K562 treated with DMSO at 1 percent for 12 hours (cell line): ENCODE results near the gene TRIM56. TPM values are rescaled to one million over a fixed set of nuclear protein-coding genes. Genes with fewer than 3 reads are reported as not detected.

Experiments
- total RNA-seq: library from RNA; unstranded; fragments of 300-600 nt; gene quantifications from 2 replicates; pipeline ENCODE4 v1.2.3, GENCODE V29; 2022; ENCODE audit not compliant: insufficient read depth

TRIM56 gene, protein sequence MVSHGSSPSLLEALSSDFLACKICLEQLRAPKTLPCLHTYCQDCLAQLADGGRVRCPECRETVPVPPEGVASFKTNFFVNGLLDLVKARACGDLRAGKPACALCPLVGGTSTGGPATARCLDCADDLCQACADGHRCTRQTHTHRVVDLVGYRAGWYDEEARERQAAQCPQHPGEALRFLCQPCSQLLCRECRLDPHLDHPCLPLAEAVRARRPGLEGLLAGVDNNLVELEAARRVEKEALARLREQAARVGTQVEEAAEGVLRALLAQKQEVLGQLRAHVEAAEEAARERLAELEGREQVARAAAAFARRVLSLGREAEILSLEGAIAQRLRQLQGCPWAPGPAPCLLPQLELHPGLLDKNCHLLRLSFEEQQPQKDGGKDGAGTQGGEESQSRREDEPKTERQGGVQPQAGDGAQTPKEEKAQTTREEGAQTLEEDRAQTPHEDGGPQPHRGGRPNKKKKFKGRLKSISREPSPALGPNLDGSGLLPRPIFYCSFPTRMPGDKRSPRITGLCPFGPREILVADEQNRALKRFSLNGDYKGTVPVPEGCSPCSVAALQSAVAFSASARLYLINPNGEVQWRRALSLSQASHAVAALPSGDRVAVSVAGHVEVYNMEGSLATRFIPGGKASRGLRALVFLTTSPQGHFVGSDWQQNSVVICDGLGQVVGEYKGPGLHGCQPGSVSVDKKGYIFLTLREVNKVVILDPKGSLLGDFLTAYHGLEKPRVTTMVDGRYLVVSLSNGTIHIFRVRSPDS
- total RNA-seq: 12.0 and 25.1 TPM in 2 replicates

GRCh38 chr7:101085162-101085964, at the start of gene TRIM56:
Gene TRIM56, plus strand, starts transcription at chr7:101085481. Its CDS starts 1,832 bp downstream, at chr7:101087313.

GRCh38 chr7:101126651-101127459, 41.6 kb downstream of the TRIM56 start, which contains the start of gene SERPINE1:
Gene SERPINE1, plus strand, starts transcription at chr7:101127104. Its CDS starts 1,290 bp downstream, at chr7:101128394.

Other genes starting within 250 kb of the TRIM56 start
- gene SLC12A9, start 232.8 kb upstream of the TRIM56 start, total RNA-seq: 11.1 and 18.6 TPM in 2 replicates
- 65.2 and 74.9 TPM in 2 replicates for gene TRIP6, start 218.1 kb upstream of the TRIM56 start, total RNA-seq
- gene SRRT, start 210.4 kb upstream of the TRIM56 start, total RNA-seq: 81.0 and 147 TPM in 2 replicates
- 1.4 TPM in 1 of 2 replicates, not detected in the other for gene UFSP1, start 195.8 kb upstream of the TRIM56 start, total RNA-seq
- gene ACHE, start 189.6 kb upstream of the TRIM56 start, total RNA-seq: 1.4 and 5.5 TPM in 2 replicates
- gene MUC3A, start 135.9 kb upstream of the TRIM56 start, total RNA-seq: 0.74 TPM in 1 of 2 replicates, not detected in the other
- not detected in 2 replicates for gene MUC12, start 115.9 kb upstream of the TRIM56 start, total RNA-seq
- gene MUC17, start 65.4 kb upstream of the TRIM56 start, total RNA-seq: not detected in 2 replicates
- 1.5 and 3.0 TPM in 2 replicates for gene SERPINE1, start 41.6 kb downstream of the TRIM56 start, total RNA-seq
- 101 and 123 TPM in 2 replicates for gene AP1S1, start 69.0 kb downstream of the TRIM56 start, total RNA-seq
- gene VGF, start 80.1 kb downstream of the TRIM56 start, total RNA-seq: 0.49 and 1.3 TPM in 2 replicates
- not detected in 2 replicates for gene NAT16, start 94.8 kb downstream of the TRIM56 start, total RNA-seq
- not detected in 2 replicates for gene MOGAT3, start 115.6 kb downstream of the TRIM56 start, total RNA-seq
- 61.8 and 71.1 TPM in 2 replicates for gene PLOD3, start 132.1 kb downstream of the TRIM56 start, total RNA-seq
- 132 and 185 TPM in 2 replicates for gene ZNHIT1, start 132.7 kb downstream of the TRIM56 start, total RNA-seq
- gene CLDN15, start 152.3 kb downstream of the TRIM56 start, total RNA-seq: 20.8 and 29.6 TPM in 2 replicates
- gene FIS1, start 159.6 kb downstream of the TRIM56 start, total RNA-seq: 109 and 134 TPM in 2 replicates
- 12.3 and 15.3 TPM in 2 replicates for gene IFT22, start 236.3 kb downstream of the TRIM56 start, total RNA-seq